Parathyroid adenoma (tissue), 2 donors: ENCODE data around the gene FBXL20.

Source experiments
- H2AFZ ChIP-seq: fragments of 300-600 bp; sonication (generic); one replicate; pipeline ENCODE4 v1.7.0; 2017; ENCODE audit warnings: antibody characterized with exemption, mild to moderate bottlenecking
- H3K27ac ChIP-seq: fragments of 300-600 bp; sonication (generic); one replicate; pipeline ENCODE4 v1.7.0; 2017
- H3K27me3 ChIP-seq: fragments of 300-600 bp; sonication (generic); one replicate; pipeline ENCODE4 v1.7.0; 2017; ENCODE audit warnings: low read length; ENCODE audit not compliant: control insufficient read depth, insufficient read depth
- H3K36me3 ChIP-seq: fragments of 300-600 bp; sonication (generic); one replicate; pipeline ENCODE4 v1.7.0; 2017; ENCODE audit warnings: low read length; ENCODE audit not compliant: control insufficient read depth, insufficient read depth
- H3K4me1 ChIP-seq: fragments of 300-600 bp; sonication (generic); one replicate; pipeline ENCODE4 v1.7.0; 2017; ENCODE audit warnings: control low read depth
- H3K4me2 ChIP-seq: fragments of 300-600 bp; sonication (generic); one replicate; pipeline ENCODE4 v1.7.0; 2017; ENCODE audit warnings: low read length
- H3K4me3 ChIP-seq: fragments of 300-600 bp; sonication (generic); one replicate; pipeline ENCODE4 v1.7.0; 2017; ENCODE audit warnings: low read depth, low read length
- H3K79me2 ChIP-seq: fragments of 300-600 bp; sonication (generic); one replicate; pipeline ENCODE4 v1.7.0; 2017; ENCODE audit warnings: control low read depth
- H3K9ac ChIP-seq: fragments of 300-600 bp; sonication (generic); one replicate; pipeline ENCODE4 v1.7.0; 2017; ENCODE audit warnings: mild to moderate bottlenecking
- H3K9me3 ChIP-seq: fragments of 300-600 bp; sonication (generic); one replicate; pipeline ENCODE4 v1.7.0; 2017; ENCODE audit warnings: low read length; ENCODE audit not compliant: control insufficient read depth
- TF ChIP-seq, protein P1 (sequence below): fragments of 300-600 bp; sonication (generic); IDR thresholded peaks from one replicate; pipeline ENCODE4 v1.7.0; 2017; ENCODE audit warnings: antibody characterized with exemption, mild to moderate bottlenecking
- donor health status: primary hyperparathyroidism.

Gene FBXL20

DNA sequence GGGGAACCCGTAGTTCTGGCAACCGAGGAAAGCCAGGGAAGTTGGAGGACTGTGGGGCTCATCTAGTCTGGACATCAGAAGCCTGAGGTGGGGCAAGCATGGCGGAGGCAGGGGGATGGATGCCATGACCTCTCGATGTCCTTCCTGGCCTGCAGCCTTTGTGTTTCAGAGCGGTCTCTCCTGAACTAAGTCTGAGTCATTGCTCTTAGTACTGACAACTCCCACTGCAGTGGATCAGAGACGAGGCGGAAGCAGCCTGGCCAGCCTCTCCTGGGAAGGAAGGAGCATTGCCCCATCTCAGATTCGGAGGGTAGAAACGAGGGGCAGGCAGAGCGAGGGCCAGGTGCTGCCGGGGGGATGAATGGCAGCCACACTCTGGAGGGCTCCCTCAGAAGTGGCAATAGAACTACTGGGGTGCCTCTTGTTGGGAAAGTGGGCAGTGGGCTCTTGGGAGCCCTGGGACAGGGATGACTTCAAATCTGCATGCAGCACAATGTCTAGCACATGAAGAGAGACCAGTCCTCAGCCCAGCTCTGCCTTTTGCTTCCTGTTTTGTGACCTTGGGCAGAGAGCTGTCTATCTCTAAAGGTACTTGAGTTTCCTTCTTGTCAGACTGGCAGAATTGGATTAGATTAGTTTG is 172.0 kb downstream of the FBXL20 start:
- Histone ChIP-seq H3K27me3 (peaks cover 3% of the 10 kb centered on the region), H3K9me3 (no peaks in the 10 kb centered on the region), H3K4me2 (no peak overlapping the region), H3K36me3 (no peaks in the 10 kb centered on the region), H3K79me2 (no peaks in the 10 kb centered on the region), H3K27ac (no peak overlapping the region), H3K4me1 (peaks cover 8% of the 10 kb centered on the region), H3K4me3 (no peak overlapping the region), H3K9ac (no peak overlapping the region), H2AFZ (no peak overlapping the region)
- TF ChIP-seq, protein P1, sequence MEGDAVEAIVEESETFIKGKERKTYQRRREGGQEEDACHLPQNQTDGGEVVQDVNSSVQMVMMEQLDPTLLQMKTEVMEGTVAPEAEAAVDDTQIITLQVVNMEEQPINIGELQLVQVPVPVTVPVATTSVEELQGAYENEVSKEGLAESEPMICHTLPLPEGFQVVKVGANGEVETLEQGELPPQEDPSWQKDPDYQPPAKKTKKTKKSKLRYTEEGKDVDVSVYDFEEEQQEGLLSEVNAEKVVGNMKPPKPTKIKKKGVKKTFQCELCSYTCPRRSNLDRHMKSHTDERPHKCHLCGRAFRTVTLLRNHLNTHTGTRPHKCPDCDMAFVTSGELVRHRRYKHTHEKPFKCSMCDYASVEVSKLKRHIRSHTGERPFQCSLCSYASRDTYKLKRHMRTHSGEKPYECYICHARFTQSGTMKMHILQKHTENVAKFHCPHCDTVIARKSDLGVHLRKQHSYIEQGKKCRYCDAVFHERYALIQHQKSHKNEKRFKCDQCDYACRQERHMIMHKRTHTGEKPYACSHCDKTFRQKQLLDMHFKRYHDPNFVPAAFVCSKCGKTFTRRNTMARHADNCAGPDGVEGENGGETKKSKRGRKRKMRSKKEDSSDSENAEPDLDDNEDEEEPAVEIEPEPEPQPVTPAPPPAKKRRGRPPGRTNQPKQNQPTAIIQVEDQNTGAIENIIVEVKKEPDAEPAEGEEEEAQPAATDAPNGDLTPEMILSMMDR, result no peak

- H3K79me2 ChIP-seq, result no peaks in the 10 kb centered on the region
- H3K4me2 ChIP-seq, result no peak overlapping the region
- no peaks in the 10 kb centered on the region for H3K36me3 ChIP-seq
- H3K27ac ChIP-seq, result no peak overlapping the region
- peaks cover 3% of the 10 kb centered on the region for H3K27me3 ChIP-seq
- no peak overlapping the region for H3K4me3 ChIP-seq
- TF ChIP-seq, protein P1, result no peak
- no peak overlapping the region for H3K9ac ChIP-seq
- no peak overlapping the region for H2AFZ ChIP-seq
- H3K9me3 ChIP-seq, result no peaks in the 10 kb centered on the region
- peaks cover 8% of the 10 kb centered on the region for H3K4me1 ChIP-seq
Observed at GRCh38 chr17:39227364-39227919, 174.0 kb downstream of the FBXL20 start.

GRCh38 chr17:39225959-39226683 is 175.3 kb downstream of the FBXL20 start:
- no peaks in the 10 kb centered on the region for H3K79me2 ChIP-seq
- peaks cover 8% of the 10 kb centered on the region for H3K4me1 ChIP-seq
- H3K27ac ChIP-seq, result no peak overlapping the region
- TF ChIP-seq, protein P1, result no peak
- no peaks in the 10 kb centered on the region for H3K9me3 ChIP-seq
- peak overlapping the region; percentile 34 for H3K4me3 ChIP-seq
- H2AFZ ChIP-seq, result peak overlapping the region; percentile 56
- H3K4me2 ChIP-seq, result peak overlapping the region; percentile 66
- no peak overlapping the region for H3K9ac ChIP-seq
- no peaks in the 10 kb centered on the region for H3K36me3 ChIP-seq
- peaks cover 3% of the 10 kb centered on the region for H3K27me3 ChIP-seq

- H3K9ac ChIP-seq, result no peak within 1 kb of the TSS
- peaks cover 8% of the 10 kb centered on the region for H3K4me1 ChIP-seq
- peak within 1 kb of the TSS; percentile 66 for H3K4me2 ChIP-seq
- H3K27ac ChIP-seq, result no peak within 1 kb of the TSS
- no peaks in the 10 kb centered on the region for H3K79me2 ChIP-seq
- H3K27me3 ChIP-seq, result peaks cover 3% of the 10 kb centered on the region
- H3K4me3 ChIP-seq, result peak within 1 kb of the TSS; percentile 34
- H3K36me3 ChIP-seq, result no peaks in the 10 kb centered on the region
- TF ChIP-seq, protein P1, result no peak
- H3K9me3 ChIP-seq, result no peaks in the 10 kb centered on the region
- peak within 1 kb of the TSS; percentile 60 for H2AFZ ChIP-seq
Observed at GRCh38 chr17:39225308-39225958, 176.0 kb downstream of the FBXL20 start, which contains the start of gene STAC2. Gene STAC2, minus strand, starts transcription at chr17:39225945. Its CDS starts 443 bp downstream, at chr17:39225502.
